MM.1S (cell line): Measurements from ENCODE around the gene LNP1.

Experiments
- EZH2 ChIP-seq: fragments of 300-600 bp; sonication (generic); optimal IDR thresholded peaks from 2 replicates; pipeline ENCODE3; 2017; ENCODE audit warnings: low read depth, mild to moderate bottlenecking, antibody characterized with exemption, low read length, mixed read lengths
- TF ChIP-seq, protein P1 (sequence below): fragments of 300-600 bp; sonication (generic); IDR thresholded peaks from 2 replicates; pipeline ENCODE4 v1.5.1; 2016; ENCODE audit warnings: antibody characterized with exemption, low read length, mixed read lengths

DNA sequence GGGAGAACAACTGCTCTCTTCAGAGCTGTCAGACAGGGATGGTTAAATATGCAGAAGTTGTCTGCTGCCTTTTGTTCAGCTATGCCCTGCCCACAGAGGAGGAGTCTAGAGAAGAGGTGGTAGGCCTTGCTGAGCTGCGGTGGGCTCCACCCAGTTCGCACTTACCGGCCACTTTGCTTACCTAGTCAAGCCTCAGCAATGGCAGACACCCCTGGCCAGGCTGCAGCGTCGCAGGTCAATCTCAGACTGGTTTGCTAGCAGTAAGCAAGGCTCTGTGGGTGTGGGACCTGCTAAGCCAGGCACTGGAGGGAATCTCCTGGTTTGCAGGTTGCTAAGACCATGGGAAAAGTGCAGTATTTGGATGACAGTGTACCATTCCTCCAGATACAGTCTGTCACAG, 78.7 kb downstream of the LNP1 start:
- TF ChIP-seq, protein P1, sequence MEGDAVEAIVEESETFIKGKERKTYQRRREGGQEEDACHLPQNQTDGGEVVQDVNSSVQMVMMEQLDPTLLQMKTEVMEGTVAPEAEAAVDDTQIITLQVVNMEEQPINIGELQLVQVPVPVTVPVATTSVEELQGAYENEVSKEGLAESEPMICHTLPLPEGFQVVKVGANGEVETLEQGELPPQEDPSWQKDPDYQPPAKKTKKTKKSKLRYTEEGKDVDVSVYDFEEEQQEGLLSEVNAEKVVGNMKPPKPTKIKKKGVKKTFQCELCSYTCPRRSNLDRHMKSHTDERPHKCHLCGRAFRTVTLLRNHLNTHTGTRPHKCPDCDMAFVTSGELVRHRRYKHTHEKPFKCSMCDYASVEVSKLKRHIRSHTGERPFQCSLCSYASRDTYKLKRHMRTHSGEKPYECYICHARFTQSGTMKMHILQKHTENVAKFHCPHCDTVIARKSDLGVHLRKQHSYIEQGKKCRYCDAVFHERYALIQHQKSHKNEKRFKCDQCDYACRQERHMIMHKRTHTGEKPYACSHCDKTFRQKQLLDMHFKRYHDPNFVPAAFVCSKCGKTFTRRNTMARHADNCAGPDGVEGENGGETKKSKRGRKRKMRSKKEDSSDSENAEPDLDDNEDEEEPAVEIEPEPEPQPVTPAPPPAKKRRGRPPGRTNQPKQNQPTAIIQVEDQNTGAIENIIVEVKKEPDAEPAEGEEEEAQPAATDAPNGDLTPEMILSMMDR = no peak
- no peak for TF ChIP-seq EZH2
